NB4 (cell line): ENCODE results near the gene ONECUT3.

Experiments
- DNase-seq: peaks from one replicate; pipeline ENCODE4 v3.0.0; 2010; ENCODE audit warnings: low read depth
- H3K4me3 ChIP-seq: one replicate; pipeline ENCODE4 v1.5.1; 2011; ENCODE audit warnings: mild to moderate bottlenecking, low read depth, low read length, moderate library complexity
- CTCF ChIP-seq: IDR thresholded peaks from one replicate; pipeline ENCODE4 v1.5.1; 2012; ENCODE audit warnings: low read depth, low read length
- MAX ChIP-seq: IDR thresholded peaks from 2 replicates; pipeline ENCODE4 v1.6.1; 2011; ENCODE audit warnings: low read depth, low read length
- MYC ChIP-seq: IDR thresholded peaks from 2 replicates; pipeline ENCODE4 v1.6.1; 2011; ENCODE audit warnings: low read depth, low read length
- POLR2A ChIP-seq: IDR thresholded peaks from 2 replicates; pipeline ENCODE4 v1.6.1; 2011; ENCODE audit warnings: mild to moderate bottlenecking; ENCODE audit not compliant: insufficient read length; ENCODE audit errors: extremely low read depth

The ONECUT3 gene

GRCh38 chr19:1825909-1826556 is 72.7 kb downstream of the ONECUT3 start:
- peak; percentile 64 for DNase-seq
- TF ChIP-seq MYC (no peak), CTCF (peak; percentile 67)
- H3K4me3 ChIP-seq = no peak overlapping the region

GRCh38 chr19:1826557-1827521 is 73.5 kb downstream of the ONECUT3 start:
- no peak for DNase-seq
- no peak for TF ChIP-seq MYC
- no peak for TF ChIP-seq POLR2A
- no peak for TF ChIP-seq CTCF
- H3K4me3 ChIP-seq = no peak overlapping the region

- no peak for TF ChIP-seq CTCF
- no peak for TF ChIP-seq POLR2A
- no peak for TF ChIP-seq MYC
- no peak for TF ChIP-seq MAX
- H3K4me3 ChIP-seq = no peak overlapping the region
- DNase-seq = no peak
Measured at GRCh38 chr19:1827566-1828278, 74.4 kb downstream of the ONECUT3 start.

GRCh38 chr19:1828279-1829238 is 75.3 kb downstream of the ONECUT3 start:
- DNase-seq = no peak
- TF ChIP-seq POLR2A (no peak), CTCF (no peak), MYC (no peak), MAX (no peak)
- H3K4me3 ChIP-seq = no peak overlapping the region

GRCh38 chr19:1829958-1830357 is 76.7 kb downstream of the ONECUT3 start:
- DNase-seq = no peak
- no peak for TF ChIP-seq CTCF
- TF ChIP-seq POLR2A = no peak
- no peak for TF ChIP-seq MYC
- H3K4me3 ChIP-seq = no peak overlapping the region
